B cell (primary cell): ENCODE results near the gene CRB1.

Experiments
- CTCF ChIP-seq: fragments of 200-600 bp; IDR thresholded peaks from one replicate; pipeline ENCODE4 v1.8.0; 2022; ENCODE audit warnings: antibody characterized with exemption, mild to moderate bottlenecking
- EZH2 ChIP-seq: IDR thresholded peaks from 2 replicates; pipeline ENCODE4 v1.6.1; 2012; ENCODE audit warnings: borderline replicate concordance, low read depth, mild to moderate bottlenecking, moderate library complexity, low read length; ENCODE audit not compliant: insufficient read depth, poor library complexity, severe bottlenecking

GRCh38 chr1:197277166-197277565 lies 9.1 kb downstream of the CRB1 start:
- TF ChIP-seq CTCF (no peak), EZH2 (no peak)
